H1 (cell line): Measurements from ENCODE around the gene MATK. TPM values are rescaled to one million over a fixed set of nuclear protein-coding genes. Genes with fewer than 3 reads are reported as not detected.

ENCODE experiments used
- CTCF ChIA-PET: fragments of 300-600 bp; sonication (Branson Sonifier 250); formaldehyde crosslinking; loops from one replicate; lab custom pipeline; 2021; ENCODE audit not compliant: partially characterized antibody; lab: Charles Lee
- POLR2A ChIA-PET: fragments of 300-600 bp; sonication (Branson Sonifier 250); formaldehyde crosslinking; loops from one replicate; lab custom pipeline; 2021; ENCODE audit warnings: inconsistent platforms; ENCODE audit not compliant: partially characterized antibody; lab: Charles Lee
- DNase-seq, 2 experiments: peaks; one replicate each; pipeline versions ENCODE4 v3.0.0 to v3.0.0-alpha.2; 2010 to 2022; ENCODE audit warnings: low spot score in 2 of 2, low read depth in 1 of 2, mixed read lengths in 1 of 2
- FAIRE-seq: peaks from 2 replicates; lab custom pipeline; 2011; peaks lifted over from hg19 to GRCh38; lab: Jason Lieb, UNC
- H2AFZ ChIP-seq: 2 replicates; pipeline ENCODE4 v1.8.1; 2012; ENCODE audit warnings: low read length, inconsistent platforms
- H2AK5ac ChIP-seq: 2 replicates; pipeline ENCODE4 v1.6.1; 2013; ENCODE audit warnings: low read depth, low read length
- H2BK120ac ChIP-seq: replicated peaks from 2 replicates; pipeline ENCODE3; 2013; ENCODE audit warnings: low read depth, low read length, inconsistent platforms
- H2BK12ac ChIP-seq: 2 replicates; pipeline ENCODE4 v1.6.1; 2013; ENCODE audit warnings: low read depth, low read length
- H2BK15ac ChIP-seq: 2 replicates; pipeline ENCODE4 v1.6.1; 2013; ENCODE audit warnings: low read length
- H2BK20ac ChIP-seq: 2 replicates; pipeline ENCODE4 v1.6.1; 2013; ENCODE audit warnings: low read length
- H2BK5ac ChIP-seq: 2 replicates; pipeline ENCODE4 v1.6.1; 2013; ENCODE audit warnings: low read depth, low read length
- H3K14ac ChIP-seq: 2 replicates; pipeline ENCODE4 v1.6.1; 2013; ENCODE audit warnings: inconsistent platforms; ENCODE audit not compliant: insufficient read length
- H3K18ac ChIP-seq: 2 replicates; pipeline ENCODE4 v1.6.1; 2013; ENCODE audit warnings: low read length; ENCODE audit errors: extremely low read depth
- H3K23ac ChIP-seq: 2 replicates; pipeline ENCODE4 v1.6.1; 2013; ENCODE audit warnings: inconsistent platforms; ENCODE audit not compliant: insufficient read length
- H3K23me2 ChIP-seq: 2 replicates; pipeline ENCODE4 v1.6.1; 2013; ENCODE audit warnings: low read depth, low read length
- H3K27ac ChIP-seq: 2 replicates; pipeline ENCODE4 v1.6.1; 2011; ENCODE audit warnings: low read depth, low read length, inconsistent platforms
- H3K27me3 ChIP-seq, 4 experiments: replicated peaks in 1 of 4; 1 replicate in 1 of 4; 2 replicates in 3 of 4; pipeline versions ENCODE4 v1.6.1 to v1.8.1; 2011 to 2013; ENCODE audit warnings: low read length in 3 of 4, mild to moderate bottlenecking in 3 of 4, inconsistent platforms in 2 of 4, mixed read lengths in 2 of 4, moderate library complexity in 1 of 4; ENCODE audit not compliant: control insufficient read depth in 3 of 4, insufficient read depth in 3 of 4; ENCODE audit errors: extremely low read depth in 1 of 4
- H3K36me3 ChIP-seq, 4 experiments: 2 replicates each; pipeline versions ENCODE4 v1.6.1 to v1.8.1; 2011 to 2013; ENCODE audit warnings: mild to moderate bottlenecking in 4 of 4, low read length in 3 of 4, moderate library complexity in 2 of 4, control low read depth in 1 of 4, inconsistent platforms in 1 of 4; ENCODE audit not compliant: insufficient read depth in 4 of 4, control insufficient read depth in 2 of 4
- H3K4ac ChIP-seq: replicated peaks from 2 replicates; pipeline ENCODE3; 2013; ENCODE audit warnings: low read length, low read depth, mixed read lengths, inconsistent platforms; ENCODE audit not compliant: insufficient read length
- H3K4me1 ChIP-seq, 4 experiments: replicated peaks in 1 of 4; 1 replicate in 1 of 4; 2 replicates in 3 of 4; pipeline versions ENCODE4 v1.6.1 to v1.8.1; 2011 to 2013; ENCODE audit warnings: low read length in 3 of 4, inconsistent platforms in 2 of 4, mixed read lengths in 1 of 4; ENCODE audit not compliant: insufficient read depth in 4 of 4, control insufficient read depth in 3 of 4
- H3K4me2 ChIP-seq, 2 experiments: 2 replicates each; pipeline versions ENCODE4 v1.6.1 to v1.8.1; 2011 to 2013; ENCODE audit warnings: low read depth in 2 of 2, low read length in 2 of 2, control low read depth in 1 of 2, inconsistent platforms in 1 of 2, mild to moderate bottlenecking in 1 of 2; ENCODE audit not compliant: insufficient read depth in 1 of 2
- H3K4me3 ChIP-seq, 4 experiments: fragments of 200-600, 300-600 bp in 1 of 4; sonication (generic), shearing (Covaris generic), sonication (Bioruptor Twin) in 1 of 4; 2 replicates each; pipeline versions ENCODE4 v1.5.1 to v1.8.1; 2011 to 2016; ENCODE audit warnings: low read length in 4 of 4, low read depth in 3 of 4, control low read depth in 2 of 4, inconsistent platforms in 2 of 4, mild to moderate bottlenecking in 2 of 4, mixed read lengths in 1 of 4, moderate library complexity in 1 of 4; ENCODE audit not compliant: insufficient read depth in 2 of 4; ENCODE audit errors: extremely low read depth in 1 of 4
- H3K56ac ChIP-seq: replicated peaks from 2 replicates; pipeline ENCODE3; 2013; ENCODE audit warnings: low read depth, mild to moderate bottlenecking, mixed read lengths, low read length, inconsistent platforms; ENCODE audit not compliant: insufficient read length
- H3K79me1 ChIP-seq: 2 replicates; pipeline ENCODE4 v1.6.1; 2013; ENCODE audit warnings: low read depth, low read length, control low read depth
- H3K79me2 ChIP-seq, 2 experiments: 2 replicates each; pipeline versions ENCODE4 v1.6.1 to v1.8.1; 2012 to 2013; ENCODE audit warnings: low read length in 2 of 2, mild to moderate bottlenecking in 2 of 2, inconsistent platforms in 1 of 2; ENCODE audit not compliant: insufficient read depth in 2 of 2, control insufficient read depth in 1 of 2
- H3K9ac ChIP-seq, 4 experiments: replicated peaks in 1 of 4; 1 replicate in 1 of 4; 2 replicates in 3 of 4; pipeline versions ENCODE4 v1.6.1 to v1.8.1; 2011 to 2013; ENCODE audit warnings: low read depth in 3 of 4, low read length in 3 of 4, control low read depth in 2 of 4, mild to moderate bottlenecking in 2 of 4, moderate library complexity in 2 of 4, inconsistent platforms in 1 of 4; ENCODE audit errors: extremely low read depth in 1 of 4
- H3K9me3 ChIP-seq, 2 experiments: 2 replicates each; pipeline versions ENCODE4 v1.6.1 to v1.8.1; 2012 to 2013; ENCODE audit warnings: mild to moderate bottlenecking in 2 of 2, moderate library complexity in 2 of 2, control low read depth in 1 of 2, inconsistent platforms in 1 of 2, low read depth in 1 of 2, low read length in 1 of 2, mixed read lengths in 1 of 2; ENCODE audit not compliant: insufficient read depth in 2 of 2
- H4K20me1 ChIP-seq, 2 experiments: replicated peaks in 1 of 2; 2 replicates each; pipeline versions ENCODE3 to v1.8.1; 2011 to 2013; ENCODE audit warnings: inconsistent platforms in 2 of 2, low read length in 2 of 2, mild to moderate bottlenecking in 1 of 2; ENCODE audit not compliant: insufficient read depth in 2 of 2, control insufficient read depth in 1 of 2
- H4K5ac ChIP-seq: 2 replicates; pipeline ENCODE4 v1.6.1; 2013; ENCODE audit warnings: low read length, low read depth, mixed read lengths, inconsistent platforms; ENCODE audit not compliant: insufficient read length
- H4K8ac ChIP-seq: 2 replicates; pipeline ENCODE4 v1.8.0; 2013; ENCODE audit warnings: mild to moderate bottlenecking, moderate library complexity, low read length, inconsistent platforms; ENCODE audit not compliant: insufficient read depth; ENCODE audit errors: extremely low read depth
- H4K91ac ChIP-seq: replicated peaks from 2 replicates; pipeline ENCODE3; 2013; ENCODE audit warnings: low read length, mixed read lengths, inconsistent platforms; ENCODE audit not compliant: insufficient read length
- CTBP2 ChIP-seq: IDR thresholded peaks from 2 replicates; pipeline ENCODE4 v1.7.0; 2011; ENCODE audit warnings: borderline replicate concordance, mild to moderate bottlenecking, moderate library complexity, mixed read lengths, low read length; ENCODE audit not compliant: insufficient read depth, insufficient read length
- TBP ChIP-seq: IDR thresholded peaks from 2 replicates; pipeline ENCODE4 v1.6.1; 2011; ENCODE audit warnings: low read depth, low read length, improper control_type of control experiment
- TCF12 ChIP-seq: IDR thresholded peaks from 2 replicates; pipeline ENCODE4 v1.6.1; 2011; ENCODE audit warnings: low read depth, mild to moderate bottlenecking, low read length
- ZNF274 ChIP-seq: IDR thresholded peaks from 2 replicates; pipeline ENCODE4 v1.7.0; 2012; ENCODE audit warnings: low read length, borderline replicate concordance; ENCODE audit errors: extremely low read depth
- WGBS, 2 experiments: shearing (Covaris generic) in 1 of 2; methylation state at CpG; one replicate each; pipeline versions ENCODE4 v1.1.6 to v1.1.7; 2013 to 2015; ENCODE audit warnings: low lambda C conversion rate in 2 of 2, mixed read lengths in 2 of 2, inconsistent platforms in 1 of 2, low coverage in 1 of 2, missing lambda C conversion rate in 1 of 2; ENCODE audit not compliant: insufficient replicate concordance in 2 of 2, insufficient coverage in 1 of 2, insufficient read length in 1 of 2; ENCODE audit errors: extremely low coverage in 1 of 2, missing lambda C conversion rate in 1 of 2; 5-methylcytosine and 5-hydroxymethylcytosine counted together
- polyA plus RNA-seq, 7 experiments: library from polyadenylated mRNA; depleted of rRNA in 3 of 7; stranded (reverse) in 5 of 7; unstranded in 2 of 7; fragments of >200 nt in 5 of 7; fragments of 200-250 nt in 2 of 7; gene quantifications; 1 replicate in 5 of 7; 2 replicates in 1 of 7; 4 replicates in 1 of 7; pipeline versions ENCODE4 v1.2.1 to v1.2.3, GENCODE V29; 2011 to 2013; ENCODE audit warnings: missing spikeins in 2 of 7, mixed read lengths in 2 of 7
- total RNA-seq: library from RNA; stranded (reverse); fragmentation: NEBNext Ultra II Directional; extraction: Animal tissue kit (Norgen Biotek cat#: 25700); gene quantifications from 2 replicates; pipeline ENCODE4 v1.2.1, GENCODE V29; 2021

MATK gene
- total and polyA plus RNA-seq, 2 of the 8 experiments (the other 6 are each of a cell fraction or from before 2014, with no cell fraction given) = 20.5 to 21.4 TPM

GRCh38 chr19:3822683-3823349 is 36.6 kb upstream of the MATK start:
- H3K79me2 ChIP-seq = no peaks in the 10 kb centered on the region
- H3K4me2 ChIP-seq = no peak overlapping the region
- no peak overlapping the region for H4K8ac ChIP-seq
- H3K36me3 ChIP-seq = no peaks in the 10 kb centered on the region
- H3K4ac ChIP-seq = no peak overlapping the region
- no peak overlapping the region for H3K4me3 ChIP-seq
- H4K5ac ChIP-seq = no peak overlapping the region
- no peak overlapping the region for H2BK5ac ChIP-seq
- no peaks in the 10 kb centered on the region for H3K9me3 ChIP-seq
- no peak for DNase-seq
- no peak overlapping the region for H2BK20ac ChIP-seq
- H3K9ac ChIP-seq = no peak overlapping the region
- no peak overlapping the region for H3K18ac ChIP-seq
- WGBS, 2 experiments = 87% methylated on average over 26 of the region's 26 CpGs; no CpG with 5 or more reads in 1 of the 2 experiments
- H2BK120ac ChIP-seq = no peak overlapping the region
- no peak overlapping the region for H3K14ac ChIP-seq
- 0 out of 2 replicates have a peak overlapping the region, but pooled peaks have one; percentile 61 for H2BK15ac ChIP-seq
- peaks cover 0 to 5% (median under 1%) of the 10 kb centered on the region in 4 experiments; a peak in 3 of 7 replicates for H3K27me3 ChIP-seq
- H3K56ac ChIP-seq = no peak overlapping the region
- no peaks in the 10 kb centered on the region; a peak in 1 of 7 replicates for H3K4me1 ChIP-seq
- peaks cover 0 to 1% of the 10 kb centered on the region in 2 experiments for H4K20me1 ChIP-seq
- H2AFZ ChIP-seq = no peak overlapping the region
- no peak overlapping the region for H3K27ac ChIP-seq
- H2AK5ac ChIP-seq = no peak overlapping the region
- FAIRE-seq = no peak
- no peak overlapping the region for H3K23ac ChIP-seq
- no peak overlapping the region for H4K91ac ChIP-seq
- CTCF ChIA-PET = interaction anchor here (0.6 to 3.0 kb wide), 26 partner anchors 8 to 402 kb away, joined by 3 to 19 read pairs (median 6); no protein-coding TSS in a partner anchor
- no peak overlapping the region for H2BK12ac ChIP-seq
- TF ChIP-seq CTBP2 (no peak), TBP (no peak), TCF12 (no peak), ZNF274 (no peak)
- no peaks in the 10 kb centered on the region for H3K79me1 ChIP-seq
- POLR2A ChIA-PET = interaction anchor here (0.6 to 2.2 kb wide), 5 partner anchors 8 to 61 kb away, joined by 3 to 7 read pairs (median 5); partner anchors contain the start of genes APBA3 and MRPL54
- no peaks in the 10 kb centered on the region for H3K23me2 ChIP-seq
